ENCODE measurements around the gene ATPAF1.

ATPAF1 gene

DNA sequence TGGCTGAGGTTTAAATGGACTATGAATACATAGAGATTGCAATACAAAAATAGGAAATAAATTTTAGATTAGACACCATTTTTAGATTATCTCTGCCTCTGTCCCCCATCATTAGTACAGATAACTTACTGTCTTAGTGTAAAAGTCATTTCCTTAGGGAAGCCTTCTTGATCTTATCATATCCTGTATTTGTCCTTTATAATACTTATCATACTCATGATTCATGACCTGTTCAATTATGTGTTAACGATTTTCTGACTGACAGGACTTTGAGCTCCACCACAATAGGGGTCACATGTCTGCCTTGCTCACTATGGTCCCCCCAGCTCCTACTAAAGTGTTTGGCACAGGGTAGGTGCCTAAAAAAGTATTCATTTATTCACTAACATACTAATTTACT lies 18.1 kb upstream of the ATPAF1 start:
- H3K9me3 ChIP-seq (ENCODE audit: control insufficient read depth, insufficient read depth, low read length) = no peaks in the 10 kb centered on the region
- no peak overlapping the region for H3K4me3 ChIP-seq (ENCODE audit: low read length)
- TF ChIP-seq, protein P1, sequence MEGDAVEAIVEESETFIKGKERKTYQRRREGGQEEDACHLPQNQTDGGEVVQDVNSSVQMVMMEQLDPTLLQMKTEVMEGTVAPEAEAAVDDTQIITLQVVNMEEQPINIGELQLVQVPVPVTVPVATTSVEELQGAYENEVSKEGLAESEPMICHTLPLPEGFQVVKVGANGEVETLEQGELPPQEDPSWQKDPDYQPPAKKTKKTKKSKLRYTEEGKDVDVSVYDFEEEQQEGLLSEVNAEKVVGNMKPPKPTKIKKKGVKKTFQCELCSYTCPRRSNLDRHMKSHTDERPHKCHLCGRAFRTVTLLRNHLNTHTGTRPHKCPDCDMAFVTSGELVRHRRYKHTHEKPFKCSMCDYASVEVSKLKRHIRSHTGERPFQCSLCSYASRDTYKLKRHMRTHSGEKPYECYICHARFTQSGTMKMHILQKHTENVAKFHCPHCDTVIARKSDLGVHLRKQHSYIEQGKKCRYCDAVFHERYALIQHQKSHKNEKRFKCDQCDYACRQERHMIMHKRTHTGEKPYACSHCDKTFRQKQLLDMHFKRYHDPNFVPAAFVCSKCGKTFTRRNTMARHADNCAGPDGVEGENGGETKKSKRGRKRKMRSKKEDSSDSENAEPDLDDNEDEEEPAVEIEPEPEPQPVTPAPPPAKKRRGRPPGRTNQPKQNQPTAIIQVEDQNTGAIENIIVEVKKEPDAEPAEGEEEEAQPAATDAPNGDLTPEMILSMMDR (IDR thresholded peaks at IDR 0.05; ENCODE audit: low read depth, low read length, poor library complexity, severe bottlenecking) = no peak
- no peak for TF ChIP-seq EZH2phosphoT487 (IDR thresholded peaks at IDR 0.05; ENCODE audit: borderline replicate concordance, low read length)
- no peak overlapping the region for H3K4me2 ChIP-seq (ENCODE audit: low read length)
- H3K79me2 ChIP-seq (ENCODE audit: control insufficient read depth, low read length) = no peaks in the 10 kb centered on the region
- peaks cover 97% of the 10 kb centered on the region for H3K36me3 ChIP-seq (ENCODE audit: control insufficient read depth, low read length)
- no peaks in the 10 kb centered on the region for H3K27me3 ChIP-seq (ENCODE audit: control insufficient read depth, low read length)
- H3K27ac ChIP-seq (ENCODE audit: low read depth, low read length) = no peak overlapping the region
- no peaks in the 10 kb centered on the region for H3F3A ChIP-seq (ENCODE audit: control insufficient read depth, insufficient read depth)
- H4K20me1 ChIP-seq (ENCODE audit: control insufficient read depth, insufficient read depth, low read depth, low read length) = no peaks in the 10 kb centered on the region
- no peaks in the 10 kb centered on the region for H3K4me1 ChIP-seq (ENCODE audit: control insufficient read depth, low read length)
- H3K9me2 ChIP-seq (replicated peaks; ENCODE audit: control insufficient read depth, low read length) = no peaks in the 10 kb centered on the region

DNA sequence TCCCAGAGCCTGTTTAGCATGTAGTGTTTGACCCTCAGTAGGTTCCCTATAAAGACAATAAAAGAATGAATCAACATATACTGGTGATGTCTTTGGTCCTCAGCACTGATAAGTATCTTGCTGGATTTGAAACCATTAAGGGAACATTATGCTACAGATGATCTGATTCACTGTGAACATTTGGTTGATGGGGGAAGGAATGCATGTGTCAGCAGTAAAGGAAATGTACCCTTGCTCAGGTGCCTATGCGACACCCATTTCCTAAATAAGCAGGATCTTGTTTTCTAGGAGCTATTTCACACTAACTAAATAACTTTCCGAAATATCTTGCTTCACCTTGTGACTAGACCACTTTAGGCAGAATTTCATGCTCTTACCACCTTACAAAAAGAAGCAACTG lies 16.5 kb upstream of the ATPAF1 start:
- Histone ChIP-seq H3K4me2 (ENCODE audit: low read length) (no peak overlapping the region), H3K9me2 (replicated peaks; ENCODE audit: control insufficient read depth, low read length) (no peaks in the 10 kb centered on the region), H3K36me3 (ENCODE audit: control insufficient read depth, low read length) (peaks cover 97% of the 10 kb centered on the region), H3K9me3 (ENCODE audit: control insufficient read depth, insufficient read depth, low read length) (no peaks in the 10 kb centered on the region), H3K4me3 (ENCODE audit: low read length) (no peak overlapping the region), H3K4me1 (ENCODE audit: control insufficient read depth, low read length) (no peaks in the 10 kb centered on the region), H3F3A (ENCODE audit: control insufficient read depth, insufficient read depth) (no peaks in the 10 kb centered on the region), H3K27me3 (ENCODE audit: control insufficient read depth, low read length) (no peaks in the 10 kb centered on the region), H3K27ac (ENCODE audit: low read depth, low read length) (no peak overlapping the region), H3K79me2 (ENCODE audit: control insufficient read depth, low read length) (no peaks in the 10 kb centered on the region), H4K20me1 (ENCODE audit: control insufficient read depth, insufficient read depth, low read depth, low read length) (no peaks in the 10 kb centered on the region)
- TF ChIP-seq, protein P1 (IDR thresholded peaks at IDR 0.05; ENCODE audit: low read depth, low read length, poor library complexity, severe bottlenecking) = no peak
- TF ChIP-seq EZH2phosphoT487 (IDR thresholded peaks at IDR 0.05; ENCODE audit: borderline replicate concordance, low read length) = no peak

DNA sequence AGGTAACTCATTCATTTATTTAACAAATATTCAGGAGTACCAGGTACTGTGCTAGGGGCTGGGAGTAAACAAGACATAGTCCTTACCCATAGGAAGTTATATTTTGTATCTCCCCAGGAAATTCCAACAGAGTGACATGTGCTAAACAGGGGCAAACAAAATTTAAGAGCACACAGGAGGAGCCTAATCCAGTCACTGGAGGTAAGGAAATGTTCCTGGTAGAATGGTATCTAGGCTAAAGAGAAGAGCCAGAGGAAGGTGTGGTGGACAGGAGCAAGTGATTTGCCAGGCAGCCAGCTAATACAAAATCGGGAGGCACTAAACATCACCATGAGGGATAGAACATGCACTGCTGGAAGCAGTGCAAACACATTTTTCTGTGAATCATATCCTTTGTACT lies 13.9 kb upstream of the ATPAF1 start:
- H3K79me2 ChIP-seq (ENCODE audit: control insufficient read depth, low read length) = no peaks in the 10 kb centered on the region
- no peak overlapping the region for H3K4me3 ChIP-seq (ENCODE audit: low read length)
- H4K20me1 ChIP-seq (ENCODE audit: control insufficient read depth, insufficient read depth, low read depth, low read length) = no peaks in the 10 kb centered on the region
- no peaks in the 10 kb centered on the region for H3K4me1 ChIP-seq (ENCODE audit: control insufficient read depth, low read length)
- H3K27ac ChIP-seq (ENCODE audit: low read depth, low read length) = no peak overlapping the region
- H3F3A ChIP-seq (ENCODE audit: control insufficient read depth, insufficient read depth) = no peaks in the 10 kb centered on the region
- H3K9me2 ChIP-seq (replicated peaks; ENCODE audit: control insufficient read depth, low read length) = no peaks in the 10 kb centered on the region
- no peaks in the 10 kb centered on the region for H3K9me3 ChIP-seq (ENCODE audit: control insufficient read depth, insufficient read depth, low read length)
- peaks cover 90% of the 10 kb centered on the region for H3K36me3 ChIP-seq (ENCODE audit: control insufficient read depth, low read length)
- TF ChIP-seq, protein P1 (IDR thresholded peaks at IDR 0.05; ENCODE audit: low read depth, low read length, poor library complexity, severe bottlenecking) = no peak
- TF ChIP-seq EZH2phosphoT487 (IDR thresholded peaks at IDR 0.05; ENCODE audit: borderline replicate concordance, low read length) = no peak
- no peaks in the 10 kb centered on the region for H3K27me3 ChIP-seq (ENCODE audit: control insufficient read depth, low read length)
- no peak overlapping the region for H3K4me2 ChIP-seq (ENCODE audit: low read length)
